Neural cell (in vitro differentiated cells): Measurements from ENCODE around the gene RSU1. TPM values are rescaled to one million over a fixed set of nuclear protein-coding genes. Genes with fewer than 3 reads are reported as not detected.

ENCODE experiments used
- H2AFZ ChIP-seq: fragments of 200-600, 300-800 bp; sonication (generic), shearing (Covaris generic); 2 replicates; pipeline ENCODE4 v1.6.0; 2014; ENCODE audit warnings: low read depth, mild to moderate bottlenecking, antibody characterized with exemption, low read length, moderate library complexity
- H3F3A ChIP-seq: fragments of 200-600 bp; shearing (Covaris generic); 2 replicates; pipeline ENCODE4 v1.6.1; 2016; ENCODE audit warnings: mild to moderate bottlenecking, moderate library complexity, mixed read lengths, antibody characterized with exemption, low read length; ENCODE audit not compliant: insufficient read depth, poor library complexity, severe bottlenecking
- H3K27ac ChIP-seq: fragments of 200-600, 300-800 bp; sonication (generic), shearing (Covaris generic); 2 replicates; pipeline ENCODE4 v1.5.1; 2014; ENCODE audit warnings: mild to moderate bottlenecking, low read length, moderate library complexity
- H3K27me3 ChIP-seq: fragments of 300-800, 200-600 bp; sonication (generic), shearing (Covaris generic); 2 replicates; pipeline ENCODE4 v1.6.0; 2014; ENCODE audit warnings: mild to moderate bottlenecking, low read depth, low read length, moderate library complexity; ENCODE audit not compliant: insufficient read depth
- H3K36me3 ChIP-seq: fragments of 300-800, 200-600 bp; sonication (generic), shearing (Covaris generic); 2 replicates; pipeline ENCODE4 v1.5.1; 2014; ENCODE audit warnings: mild to moderate bottlenecking, antibody characterized with exemption, low read length, moderate library complexity; ENCODE audit not compliant: insufficient read depth
- H3K4me2 ChIP-seq: fragments of 300-800, 200-600 bp; sonication (generic), shearing (Covaris generic); 2 replicates; pipeline ENCODE4 v1.6.0; 2014; ENCODE audit warnings: mild to moderate bottlenecking, low read length
- H3K4me3 ChIP-seq: fragments of 300-800, 200-600 bp; sonication (generic), shearing (Covaris generic); 2 replicates; pipeline ENCODE4 v1.5.1; 2014; ENCODE audit warnings: mild to moderate bottlenecking, low read length, moderate library complexity
- H3K79me2 ChIP-seq: fragments of 200-600 bp; shearing (Covaris generic); replicated peaks from 2 replicates; pipeline ENCODE4 v1.6.0; 2014; ENCODE audit warnings: mild to moderate bottlenecking, low read length, moderate library complexity; ENCODE audit not compliant: insufficient read depth
- H3K9ac ChIP-seq: fragments of 300-800, 200-600 bp; sonication (generic), shearing (Covaris generic); 2 replicates; pipeline ENCODE4 v1.6.1; 2016; ENCODE audit warnings: mild to moderate bottlenecking, low read length, mixed read lengths
- H3K9me2 ChIP-seq: fragments of 200-600 bp; shearing (Covaris generic); 2 replicates; pipeline ENCODE4 v1.6.1; 2016; ENCODE audit warnings: mild to moderate bottlenecking, low read length, mixed read lengths; ENCODE audit not compliant: insufficient read depth
- H3K9me3 ChIP-seq: fragments of 200-600, 300-800 bp; sonication (generic), shearing (Covaris generic); 2 replicates; pipeline ENCODE4 v1.6.1; 2016; ENCODE audit warnings: mild to moderate bottlenecking, mixed run types, low read length, moderate library complexity, mixed read lengths
- H4K20me1 ChIP-seq: fragments of 200-600 bp; shearing (Covaris generic); 2 replicates; pipeline ENCODE4 v1.6.1; 2016; ENCODE audit warnings: mild to moderate bottlenecking, mixed run types; ENCODE audit not compliant: insufficient read depth
- CTCF ChIP-seq: fragments of 450-650 bp; IDR thresholded peaks from 2 replicates; pipeline ENCODE4 v1.5.1; 2014; ENCODE audit warnings: antibody characterized with exemption, mild to moderate bottlenecking, moderate library complexity; ENCODE audit not compliant: poor library complexity, severe bottlenecking
- EP300 ChIP-seq: fragments of 450-650 bp; conservative IDR thresholded peaks from 2 replicates; pipeline ENCODE4 v1.6.1; 2014; ENCODE audit warnings: antibody characterized with exemption, mild to moderate bottlenecking, moderate library complexity; ENCODE audit not compliant: poor library complexity, severe bottlenecking
- EZH2 ChIP-seq: fragments of 200-600, 300-800 bp; shearing (Covaris generic), sonication (generic); IDR thresholded peaks from 2 replicates; pipeline ENCODE4 v1.6.1; 2014; ENCODE audit warnings: antibody characterized with exemption, low read length, borderline replicate concordance, mild to moderate bottlenecking; ENCODE audit not compliant: insufficient read depth, poor library complexity, severe bottlenecking
- MXI1 ChIP-seq: fragments of 450-650 bp; conservative IDR thresholded peaks from 2 replicates; pipeline ENCODE4 v1.6.1; 2014; ENCODE audit warnings: antibody characterized with exemption, mild to moderate bottlenecking; ENCODE audit not compliant: poor library complexity, severe bottlenecking
- POLR2AphosphoS5 ChIP-seq: IDR thresholded peaks from 2 replicates; pipeline ENCODE4 v1.6.1; 2012
- RAD21 ChIP-seq: fragments of 450-650 bp; conservative IDR thresholded peaks from 2 replicates; pipeline ENCODE4 v1.6.1; 2014; ENCODE audit warnings: antibody characterized with exemption, mild to moderate bottlenecking, moderate library complexity
- REST ChIP-seq: IDR thresholded peaks from 2 replicates; pipeline ENCODE4 v1.6.1; 2012; ENCODE audit warnings: borderline replicate concordance
- SMC3 ChIP-seq: fragments of 450-650 bp; conservative IDR thresholded peaks from 2 replicates; pipeline ENCODE4 v1.6.1; 2014; ENCODE audit warnings: antibody characterized with exemption, mild to moderate bottlenecking, moderate library complexity; ENCODE audit not compliant: poor library complexity
- TAF1 ChIP-seq: IDR thresholded peaks from 2 replicates; pipeline ENCODE4 v1.6.1; 2012; ENCODE audit warnings: low read depth
- polyA plus RNA-seq: library from polyadenylated mRNA; depleted of rRNA; stranded (reverse); fragments of >200 nt; gene quantifications from 2 replicates; pipeline ENCODE4 v1.2.3, GENCODE V29; 2014

The RSU1 gene
- polyA plus RNA-seq, 1 donor from 2014 or later = 18.7 TPM

- TF ChIP-seq REST (no peak), CTCF (no peak), MXI1 (no peak), RAD21 (no peak), TAF1 (no peak), EZH2 (no peak), EP300 (no peak), SMC3 (no peak), POLR2AphosphoS5 (no peak)
- Histone ChIP-seq H3K9me3 (no peaks in the 10 kb centered on the region), H3K9ac (no peak overlapping the region)
These were observed 165.1 kb downstream of the RSU1 start for GRCh38 chr10:16652154-16652553.

GRCh38 chr10:16649757-16650156 is 167.5 kb downstream of the RSU1 start:
- H4K20me1 ChIP-seq = no peaks in the 10 kb centered on the region
- TF ChIP-seq SMC3 = no peak
- TF ChIP-seq CTCF = no peak
- no peak for TF ChIP-seq RAD21
- TF ChIP-seq MXI1 = no peak
- no peak for TF ChIP-seq EZH2
- TF ChIP-seq REST = no peak
- no peak for TF ChIP-seq TAF1
- no peak for TF ChIP-seq EP300
- no peak for TF ChIP-seq POLR2AphosphoS5

More at GRCh38 chr10:16652154-16652553, 165.1 kb downstream of the RSU1 start:
- Histone ChIP-seq H3F3A (peaks cover 9% of the 10 kb centered on the region), H3K36me3 (no peaks in the 10 kb centered on the region), H3K27me3 (no peaks in the 10 kb centered on the region), H4K20me1 (no peaks in the 10 kb centered on the region), H3K4me2 (no peak overlapping the region), H2AFZ (no peak overlapping the region), H3K9me2 (no peaks in the 10 kb centered on the region), H3K79me2 (no peaks in the 10 kb centered on the region), H3K4me3 (no peak overlapping the region), H3K27ac (no peak overlapping the region)

More at GRCh38 chr10:16649757-16650156, 167.5 kb downstream of the RSU1 start:
- no peak overlapping the region for H3K27ac ChIP-seq
- no peaks in the 10 kb centered on the region for H3K9me2 ChIP-seq
- H3K79me2 ChIP-seq = no peaks in the 10 kb centered on the region
- H3K36me3 ChIP-seq = no peaks in the 10 kb centered on the region
- H3K4me2 ChIP-seq = no peak overlapping the region
- H3K27me3 ChIP-seq = no peaks in the 10 kb centered on the region
- no peaks in the 10 kb centered on the region for H3K9me3 ChIP-seq
- no peak overlapping the region for H2AFZ ChIP-seq
- H3F3A ChIP-seq = no peaks in the 10 kb centered on the region
- no peak overlapping the region for H3K4me3 ChIP-seq
- no peak overlapping the region for H3K9ac ChIP-seq
